A549 (cell line): ENCODE measurements around the gene BORCS6. TPM values are rescaled to one million over a fixed set of nuclear protein-coding genes. Genes with fewer than 3 reads are reported as not detected.

Source experiments
- ATAC-seq, 2 experiments: fragments of 200-7000 bp in 1 of 2; fragments of >200 bp in 1 of 2; cut with Nextera tagmentation in 1 of 2; cut with Tn5 transposase in 1 of 2; 3 replicates each; pipeline versions ENCODE4 v1.8.0 to v1.9.1; 2018 to 2020; ENCODE audit warnings: mild to moderate bottlenecking in 1 of 2, moderate library complexity in 1 of 2
- CTCF ChIA-PET: fragments of 300-600 bp; sonication (Branson Sonifier 250); formaldehyde crosslinking; extraction: SDS; loops from one replicate; lab custom pipeline; 2021; ENCODE audit warnings: antibody characterized with exemption, inconsistent platforms; lab: Yijun Ruan, JAX
- POLR2A ChIA-PET: fragments of 350-600 bp; formaldehyde crosslinking; extraction: SDS; loops from one replicate; lab custom pipeline; 2021; ENCODE audit warnings: antibody characterized with exemption, inconsistent platforms; lab: Yijun Ruan, JAX
- DNase-seq, 2 experiments: peaks; one replicate each; pipeline versions ENCODE4 v3.0.0 to v3.0.0-alpha.2; 2011 to 2016; ENCODE audit warnings: low read depth in 1 of 2, low spot score in 1 of 2
- FAIRE-seq: peaks from 2 replicates; lab custom pipeline; 2011; peaks lifted over from hg19 to GRCh38; lab: Jason Lieb, UNC
- H3K27ac ChIP-seq, 2 experiments: fragments of >200 bp; sonication (Bioruptor Twin); formaldehyde crosslinking; 3 replicates each; pipeline ENCODE4 v1.5.1; 2016 to 2017
- H3K4me1 ChIP-seq: fragments of >200 bp; sonication (Bioruptor Twin); formaldehyde crosslinking; 3 replicates; pipeline ENCODE4 v1.6.1; 2016
- H3K4me2 ChIP-seq: fragments of >200 bp; sonication (Bioruptor Twin); formaldehyde crosslinking; 3 replicates; pipeline ENCODE4 v1.6.1; 2016
- H3K4me3 ChIP-seq: fragments of >200 bp; sonication (Bioruptor Twin); formaldehyde crosslinking; 3 replicates; pipeline ENCODE4 v1.5.1; 2016
- H3K9me3 ChIP-seq: fragments of >200 bp; sonication (Bioruptor Twin); formaldehyde crosslinking; 3 replicates; pipeline ENCODE4 v1.6.1; 2016
- CBX2 ChIP-seq: fragments of 200-600 bp; sonication (generic); IDR thresholded peaks from 2 replicates; pipeline ENCODE4 v1.6.1; 2016; ENCODE audit warnings: low read depth, mild to moderate bottlenecking, borderline replicate concordance
- CBX8 ChIP-seq: fragments of 200-600 bp; sonication (generic); IDR thresholded peaks from 2 replicates; pipeline ENCODE4 v1.6.1; 2016
- CEBPB ChIP-seq, 2 experiments: fragments of >200 bp in 1 of 2; sonication (Bioruptor Twin) in 1 of 2; formaldehyde crosslinking in 1 of 2; IDR thresholded peaks; 2 replicates each; pipeline ENCODE4 v1.6.1; 2012 to 2016
- CHD2 ChIP-seq: fragments of 150-350 bp; IDR thresholded peaks from 2 replicates; pipeline ENCODE4 v1.6.1; 2014; ENCODE audit warnings: low read length; ENCODE audit not compliant: partially characterized antibody
- CHD4 ChIP-seq: fragments of 200-600 bp; sonication (generic); IDR thresholded peaks from 2 replicates; pipeline ENCODE4 v1.6.1; 2016; ENCODE audit warnings: antibody characterized with exemption, mild to moderate bottlenecking, borderline replicate concordance
- EP300 ChIP-seq, 2 experiments: fragments of >200 bp; sonication (Bioruptor Twin); formaldehyde crosslinking; IDR thresholded peaks; 2 replicates in 1 of 2; 3 replicates in 1 of 2; pipeline ENCODE4 v1.6.1; 2016 to 2017
- ESRRA ChIP-seq: fragments of 150-350 bp; IDR thresholded peaks from 2 replicates; pipeline ENCODE4 v1.6.1; 2014; ENCODE audit warnings: mild to moderate bottlenecking, low read length, borderline replicate concordance
- FOSB ChIP-seq: fragments of 250-450 bp; sonication (Bioruptor Pico); IDR thresholded peaks from 2 replicates; pipeline ENCODE4 v1.5.0; 2020; ENCODE audit warnings: mild to moderate bottlenecking, moderate library complexity
- GATA3 ChIP-seq: IDR thresholded peaks from 2 replicates; pipeline ENCODE4 v1.6.1; 2012; ENCODE audit warnings: borderline replicate concordance
- HEYL ChIP-seq: fragments of 250-450 bp; sonication (Bioruptor Pico); IDR thresholded peaks from 2 replicates; pipeline ENCODE4 v1.8.0; 2021; ENCODE audit warnings: mild to moderate bottlenecking, moderate library complexity
- HOXA7 ChIP-seq: fragments of 250-450 bp; sonication (Bioruptor Pico); IDR thresholded peaks from 2 replicates; pipeline ENCODE4 v1.5.0; 2020; ENCODE audit warnings: mild to moderate bottlenecking, moderate library complexity
- HOXB13 ChIP-seq: fragments of 250-450 bp; sonication (Bioruptor Pico); IDR thresholded peaks from 2 replicates; pipeline ENCODE4 v1.5.0; 2020; ENCODE audit warnings: low read depth, mild to moderate bottlenecking, moderate library complexity
- HOXB5 ChIP-seq: fragments of 250-450 bp; sonication (Bioruptor Pico); IDR thresholded peaks from 2 replicates; pipeline ENCODE4 v1.5.0; 2020; ENCODE audit warnings: mild to moderate bottlenecking, moderate library complexity
- JUN ChIP-seq, 2 experiments: fragments of >200 bp; sonication (Bioruptor Twin); formaldehyde crosslinking; IDR thresholded peaks; 2 replicates in 1 of 2; 3 replicates in 1 of 2; pipeline ENCODE4 v1.6.1; 2016 to 2017
- JUNB ChIP-seq: fragments of >200 bp; sonication (Bioruptor Twin); formaldehyde crosslinking; IDR thresholded peaks from 2 replicates; pipeline ENCODE4 v1.6.1; 2016
- KDM1A ChIP-seq: fragments of 200-600 bp; sonication (generic); IDR thresholded peaks from 2 replicates; pipeline ENCODE4 v1.6.1; 2016; ENCODE audit warnings: low read depth, mild to moderate bottlenecking
- KDM5A ChIP-seq: fragments of 200-600 bp; sonication (generic); IDR thresholded peaks from 2 replicates; pipeline ENCODE4 v1.6.1; 2016; ENCODE audit warnings: antibody characterized with exemption, mild to moderate bottlenecking
- NPAS2 ChIP-seq: fragments of 250-450 bp; sonication (Bioruptor Pico); IDR thresholded peaks from 2 replicates; pipeline ENCODE4 v1.8.0; 2022; ENCODE audit warnings: mild to moderate bottlenecking, moderate library complexity, borderline replicate concordance
- PHF8 ChIP-seq: fragments of 200-600 bp; sonication (generic); IDR thresholded peaks from 2 replicates; pipeline ENCODE4 v1.6.1; 2016; ENCODE audit warnings: low read depth, mild to moderate bottlenecking, antibody characterized with exemption, moderate library complexity, borderline replicate concordance
- RAD21 ChIP-seq, 2 experiments: fragments of >200 bp in 1 of 2; sonication (Bioruptor Twin) in 1 of 2; formaldehyde crosslinking in 1 of 2; IDR thresholded peaks in 1 of 2; conservative IDR thresholded peaks in 1 of 2; 2 replicates in 1 of 2; 3 replicates in 1 of 2; pipeline ENCODE4 v1.6.1; 2012 to 2018; ENCODE audit warnings: inconsistent platforms in 1 of 2
- RCOR1 ChIP-seq: fragments of 150-350 bp; IDR thresholded peaks from 2 replicates; pipeline ENCODE4 v1.6.1; 2014; ENCODE audit warnings: antibody characterized with exemption, low read length, low read depth
- RNF2 ChIP-seq: fragments of 200-600 bp; sonication (generic); IDR thresholded peaks from 2 replicates; pipeline ENCODE4 v1.6.1; 2016; ENCODE audit warnings: low read depth, mild to moderate bottlenecking, antibody characterized with exemption, moderate library complexity, borderline replicate concordance
- SMC3 ChIP-seq: fragments of >200 bp; sonication (Bioruptor Twin); formaldehyde crosslinking; IDR thresholded peaks from 3 replicates; pipeline ENCODE4 v1.6.1; 2018; ENCODE audit warnings: inconsistent platforms
- SREBF2 ChIP-seq: fragments of 450-650 bp; IDR thresholded peaks from 2 replicates; pipeline ENCODE4 v1.6.1; 2014; ENCODE audit warnings: mild to moderate bottlenecking, moderate library complexity
- ZNF302 ChIP-seq: fragments of 250-450 bp; sonication (Bioruptor Pico); IDR thresholded peaks from 2 replicates; pipeline ENCODE4 v1.9.0; 2021; ENCODE audit warnings: inconsistent platforms, mild to moderate bottlenecking, moderate library complexity
- WGBS: methylation state at CpG from one replicate; pipeline ENCODE4 v1.1.6; 2017; ENCODE audit errors: missing lambda C conversion rate; 5-methylcytosine and 5-hydroxymethylcytosine counted together
- polyA plus RNA-seq, 4 experiments: library from polyadenylated mRNA; depleted of rRNA in 3 of 4; stranded (reverse); fragments of >200 nt; fragmentation: RNase III in 1 of 4; extraction: RNeasy Plus Mini Kit Qiagen cat#74134 plus additional on column Dnase treatment in 1 of 4; gene quantifications; 2 replicates in 3 of 4; 3 replicates in 1 of 4; pipeline ENCODE4 v1.2.3, GENCODE V29; 2011 to 2017
- TF ChIP-seq, protein P1 (sequence below): fragments of 250-450 bp; sonication (Bioruptor Pico); IDR thresholded peaks from 2 replicates; pipeline ENCODE4 v1.5.0; 2020; ENCODE audit warnings: low read depth, mild to moderate bottlenecking, moderate library complexity
- TF ChIP-seq, protein P2 (sequence below): IDR thresholded peaks from 2 replicates; pipeline ENCODE4 v1.6.1; 2012
- TF ChIP-seq, protein P3 (sequence below): IDR thresholded peaks from 2 replicates; pipeline ENCODE4 v1.6.1; 2012
- TF ChIP-seq, protein P4 (sequence below): IDR thresholded peaks from 2 replicates; pipeline ENCODE4 v1.6.1; 2012; ENCODE audit warnings: low read depth, borderline replicate concordance
- TF ChIP-seq, protein P5 (sequence below): fragments of 450-650 bp; IDR thresholded peaks from 2 replicates; pipeline ENCODE4 v1.6.1; 2014; ENCODE audit warnings: antibody characterized with exemption

BORCS6 gene
- polyA plus RNA-seq, 2 of the 4 experiments (the other 2 are of a cell fraction): 3.0 to 6.6 TPM

DNA sequence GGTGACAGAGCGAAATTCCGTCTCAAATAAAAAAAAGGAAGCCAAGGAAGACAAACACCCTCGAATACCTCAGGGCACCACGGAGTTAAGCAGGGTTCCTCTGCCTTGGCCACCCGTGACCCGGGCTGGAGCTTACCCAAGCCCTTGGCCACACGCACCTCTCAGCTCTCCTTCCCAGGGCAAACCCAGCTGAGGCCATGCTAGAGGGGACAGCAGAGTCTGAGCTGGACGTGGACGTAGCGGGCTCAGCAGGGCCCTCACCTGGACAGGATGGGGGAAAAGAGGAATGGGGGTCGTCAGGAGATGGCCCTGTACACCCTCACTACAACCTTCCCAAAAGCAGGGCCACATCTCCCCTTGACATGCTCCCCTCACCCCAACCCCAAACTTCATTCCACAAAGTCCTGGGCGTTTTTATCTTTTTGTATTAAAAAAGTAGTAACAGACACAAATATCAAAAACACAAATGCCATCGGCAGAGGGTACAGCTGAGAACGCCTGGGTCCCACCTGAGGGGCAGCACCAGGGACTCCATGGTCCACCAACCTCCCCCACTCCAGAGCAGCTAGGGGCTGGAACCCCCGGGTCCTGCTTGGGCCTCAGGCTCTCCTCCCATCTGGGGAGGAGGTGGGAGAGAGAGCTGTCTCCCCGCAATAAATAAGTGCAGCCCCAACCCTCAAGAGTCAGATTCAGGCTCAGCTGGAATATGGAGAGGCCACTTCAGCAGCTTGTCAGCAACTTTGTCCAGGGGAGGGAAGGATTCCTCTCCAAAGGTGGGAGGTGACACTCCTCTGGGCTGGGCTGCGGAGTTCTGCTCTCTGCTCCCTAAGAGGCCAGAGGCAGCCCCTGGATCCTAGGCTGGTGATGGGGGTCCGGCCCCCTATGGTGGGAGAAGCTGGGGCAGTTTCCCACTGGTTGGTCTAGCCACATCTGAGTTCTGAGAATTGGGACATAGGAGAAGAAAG, 49.6 kb downstream of the BORCS6 start:
- Histone ChIP-seq H3K4me2 (no peak overlapping the region; the same call in 2 of the 3 replicates), H3K4me3 (no peak overlapping the region), H3K27ac (no peak overlapping the region), H3K4me1 (peaks cover 13% of the 10 kb centered on the region; the same call in 2 of the 3 replicates), H3K9me3 (no peaks in the 10 kb centered on the region)
- ATAC-seq: no peak
- CTCF ChIA-PET: interaction anchor here (0.7 to 26.5 kb wide), 15 partner anchors 12 to 112 kb away, joined by 3 to 601 read pairs (median 11); partner anchors contain the start of genes ALOXE3, BORCS6, HES7 and PER1
- no peak for DNase-seq
- no peak for TF ChIP-seq HOXA7 (CRISPR knock-in tag)
- no peak for TF ChIP-seq HEYL
- no peak for TF ChIP-seq JUNB
- no peak for TF ChIP-seq PHF8
- TF ChIP-seq CBX2: no peak
- TF ChIP-seq EP300 (IDR thresholded peaks at IDR 0.05): no peak
- no peak for TF ChIP-seq ESRRA
- no peak for TF ChIP-seq SMC3
- no peak for TF ChIP-seq CHD4
- no peak for TF ChIP-seq ZNF302
- no peak for TF ChIP-seq FOSB (CRISPR knock-in tag)
- TF ChIP-seq, protein P1, sequence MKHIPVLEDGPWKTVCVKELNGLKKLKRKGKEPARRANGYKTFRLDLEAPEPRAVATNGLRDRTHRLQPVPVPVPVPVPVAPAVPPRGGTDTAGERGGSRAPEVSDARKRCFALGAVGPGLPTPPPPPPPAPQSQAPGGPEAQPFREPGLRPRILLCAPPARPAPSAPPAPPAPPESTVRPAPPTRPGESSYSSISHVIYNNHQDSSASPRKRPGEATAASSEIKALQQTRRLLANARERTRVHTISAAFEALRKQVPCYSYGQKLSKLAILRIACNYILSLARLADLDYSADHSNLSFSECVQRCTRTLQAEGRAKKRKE (CRISPR knock-in tag): no peak
- no peak for TF ChIP-seq KDM1A
- no peak for TF ChIP-seq HOXB13
- TF ChIP-seq, protein P2, sequence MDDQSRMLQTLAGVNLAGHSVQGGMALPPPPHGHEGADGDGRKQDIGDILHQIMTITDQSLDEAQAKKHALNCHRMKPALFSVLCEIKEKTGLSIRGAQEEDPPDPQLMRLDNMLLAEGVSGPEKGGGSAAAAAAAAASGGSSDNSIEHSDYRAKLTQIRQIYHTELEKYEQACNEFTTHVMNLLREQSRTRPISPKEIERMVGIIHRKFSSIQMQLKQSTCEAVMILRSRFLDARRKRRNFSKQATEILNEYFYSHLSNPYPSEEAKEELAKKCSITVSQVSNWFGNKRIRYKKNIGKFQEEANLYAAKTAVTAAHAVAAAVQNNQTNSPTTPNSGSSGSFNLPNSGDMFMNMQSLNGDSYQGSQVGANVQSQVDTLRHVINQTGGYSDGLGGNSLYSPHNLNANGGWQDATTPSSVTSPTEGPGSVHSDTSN: no peak
- TF ChIP-seq RCOR1: no peak
- no peak for TF ChIP-seq JUN (IDR thresholded peaks at IDR 0.05)
- TF ChIP-seq, protein P3, sequence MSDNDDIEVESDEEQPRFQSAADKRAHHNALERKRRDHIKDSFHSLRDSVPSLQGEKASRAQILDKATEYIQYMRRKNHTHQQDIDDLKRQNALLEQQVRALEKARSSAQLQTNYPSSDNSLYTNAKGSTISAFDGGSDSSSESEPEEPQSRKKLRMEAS: no peak
- TF ChIP-seq HOXB5: no peak
- TF ChIP-seq GATA3: no peak
- POLR2A ChIA-PET: interaction anchor here (1.4 to 4.9 kb wide), 4 partner anchors 12 to 33 kb away, joined by 5 to 25 read pairs (median 12); partner anchors contain the start of gene PER1
- WGBS: 83% methylated on average over 18 of the region's 18 CpGs
- no peak for FAIRE-seq

DNA sequence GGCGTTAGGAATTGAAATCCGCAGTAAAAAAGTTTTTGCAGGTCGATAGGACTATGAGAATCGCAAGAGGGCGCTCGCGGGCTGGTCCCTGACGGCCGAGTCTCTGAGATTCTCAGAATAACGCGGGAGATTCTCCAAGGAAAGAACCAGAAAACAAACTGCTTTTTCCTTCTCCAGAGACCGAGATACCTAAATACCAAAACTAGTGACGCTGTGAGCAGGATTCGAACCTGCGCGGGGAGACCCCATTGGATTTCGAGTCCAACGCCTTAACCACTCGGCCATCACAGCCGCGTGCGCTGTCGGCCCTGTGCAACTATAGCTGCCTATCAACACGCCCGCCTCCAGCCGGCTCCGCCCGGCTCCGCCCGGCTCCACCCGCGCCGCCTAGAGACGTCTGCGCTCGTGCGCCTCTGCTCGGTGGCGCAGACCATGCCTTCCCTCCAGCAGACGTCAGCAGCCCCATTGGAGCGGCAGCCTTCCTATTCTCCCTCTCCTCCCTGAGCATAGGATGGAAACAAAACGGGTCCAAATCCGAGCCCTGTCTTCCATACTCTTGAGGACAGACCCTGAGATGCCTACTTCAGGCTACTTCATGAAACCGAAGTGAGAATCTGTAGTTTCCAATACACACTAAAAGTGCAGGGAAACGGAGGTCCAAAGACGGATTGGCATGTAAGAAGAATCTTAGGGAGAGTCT, 51.2 kb downstream of the BORCS6 start:
- Histone ChIP-seq H3K4me2 (peak overlapping the region; percentile 88), H3K27ac (peak overlapping the region; percentile 82 to 86), H3K9me3 (no peaks in the 10 kb centered on the region), H3K4me3 (peak overlapping the region; percentile 58), H3K4me1 (peaks cover 22% of the 10 kb centered on the region)
- WGBS: under 1% methylated on average over 39 of the region's 46 CpGs
- POLR2A ChIA-PET: interaction anchor here (1.0 to 4.9 kb wide), 8 partner anchors 13 to 83 kb away, joined by 3 to 25 read pairs (median 4); partner anchors contain the start of genes AURKB and PER1
- ATAC-seq (peak; percentile 86 to 94), FAIRE-seq (peak; percentile 98), DNase-seq (peak; percentile 93 to 99)
- CTCF ChIA-PET: interaction anchor here (0.5 to 26.5 kb wide), 31 partner anchors 10 to 451 kb away, joined by 3 to 601 read pairs (median 5); partner anchors contain the start of genes ALOXE3, BORCS6, HES7 and PER1
- TF ChIP-seq, protein P4, sequence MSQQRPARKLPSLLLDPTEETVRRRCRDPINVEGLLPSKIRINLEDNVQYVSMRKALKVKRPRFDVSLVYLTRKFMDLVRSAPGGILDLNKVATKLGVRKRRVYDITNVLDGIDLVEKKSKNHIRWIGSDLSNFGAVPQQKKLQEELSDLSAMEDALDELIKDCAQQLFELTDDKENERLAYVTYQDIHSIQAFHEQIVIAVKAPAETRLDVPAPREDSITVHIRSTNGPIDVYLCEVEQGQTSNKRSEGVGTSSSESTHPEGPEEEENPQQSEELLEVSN: peak; percentile 87
- TF ChIP-seq, protein P5, sequence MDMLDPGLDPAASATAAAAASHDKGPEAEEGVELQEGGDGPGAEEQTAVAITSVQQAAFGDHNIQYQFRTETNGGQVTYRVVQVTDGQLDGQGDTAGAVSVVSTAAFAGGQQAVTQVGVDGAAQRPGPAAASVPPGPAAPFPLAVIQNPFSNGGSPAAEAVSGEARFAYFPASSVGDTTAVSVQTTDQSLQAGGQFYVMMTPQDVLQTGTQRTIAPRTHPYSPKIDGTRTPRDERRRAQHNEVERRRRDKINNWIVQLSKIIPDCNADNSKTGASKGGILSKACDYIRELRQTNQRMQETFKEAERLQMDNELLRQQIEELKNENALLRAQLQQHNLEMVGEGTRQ: 0 out of 2 replicates have a peak, but pooled peaks have one; percentile 15
- TF ChIP-seq, protein P2: 0 out of 2 replicates have a peak, but pooled peaks have one; percentile 22
- TF ChIP-seq CHD2 (peak; percentile 87), RAD21 (conservative IDR thresholded peaks at IDR 0.05 in 1 of 2, IDR thresholded peaks at IDR 0.05 in 1 of 2) (peak; percentile 90 to 93), EP300 (IDR thresholded peaks at IDR 0.05) (peak in 1 of 2 experiments; percentile 27; a peak in 1 of 5 replicates), CBX8 (no peak), NPAS2 (CRISPR knock-in tag) (peak; percentile 46; the same call in 1 of the 2 replicates), SREBF2 (peak; percentile 98), CEBPB (IDR thresholded peaks at IDR 0.05) (no peak; a peak in 1 of 4 replicates), RNF2 (no peak), KDM5A (no peak)
